Brain microvascular endothelial cell (primary cell): ENCODE data around the gene PGAM1.
"Not testable (repeated sequence)": the region's sequence is repeated elsewhere in the genome, so short reads cannot be mapped to it uniquely, and the experiment has no call there.

ENCODE experiments used
- DNase-seq: peaks from one replicate; pipeline ENCODE4 v3.0.0-alpha.2; 2020
- H3K27ac ChIP-seq: fragments of 250-450 bp; sonication (Bioruptor Pico); 2 replicates; pipeline ENCODE4 v1.5.1; 2020; ENCODE audit warnings: mild to moderate bottlenecking, moderate library complexity
- H3K27me3 ChIP-seq: fragments of 250-450 bp; sonication (Bioruptor Pico); replicated peaks from 2 replicates; pipeline ENCODE4 v1.5.1; 2020; ENCODE audit warnings: mild to moderate bottlenecking
- H3K36me3 ChIP-seq: fragments of 250-450 bp; sonication (Bioruptor Pico); replicated peaks from 2 replicates; pipeline ENCODE4 v1.5.1; 2020; ENCODE audit warnings: mild to moderate bottlenecking
- H3K4me3 ChIP-seq: 2 replicates; pipeline ENCODE4 v1.5.1; 2011; ENCODE audit warnings: low read depth, mild to moderate bottlenecking, control low read depth, low read length, moderate library complexity
- CTCF ChIP-seq: IDR thresholded peaks from 2 replicates; pipeline ENCODE4 v1.5.1; 2011; ENCODE audit warnings: low read depth, mild to moderate bottlenecking, moderate library complexity, low read length, control low read depth, inconsistent platforms; ENCODE audit errors: missing control alignments
- in situ Hi-C: cut with HindIII; loops from 2 replicates; pipeline ENCODE4 v1.10.0; 2017; ENCODE audit warnings: low sequenced_read_pairs, low pct_ligation_motif_present

Gene PGAM1

GRCh38 chr10:97411406-97411805 is 14.6 kb upstream of the PGAM1 start:
- no peak for TF ChIP-seq CTCF
- no peak overlapping the region for H3K27ac ChIP-seq
- H3K36me3 ChIP-seq: no peaks in the 10 kb centered on the region
- in situ Hi-C loops: no loop called here
- H3K27me3 ChIP-seq: no peaks in the 10 kb centered on the region
- peak; percentile 34 for DNase-seq
- no peak overlapping the region for H3K4me3 ChIP-seq

GRCh38 chr10:97412891-97413304 is 13.1 kb upstream of the PGAM1 start:
- Histone ChIP-seq H3K27me3 (no peaks in the 10 kb centered on the region), H3K27ac (no peak overlapping the region), H3K36me3 (no peaks in the 10 kb centered on the region), H3K4me3 (no peak overlapping the region)
- in situ Hi-C loops: no loop called here
- peak; percentile 12 for DNase-seq
- TF ChIP-seq CTCF: no peak

GRCh38 chr10:97416565-97416964 is 9.4 kb upstream of the PGAM1 start:
- TF ChIP-seq CTCF: no peak
- no peak overlapping the region for H3K4me3 ChIP-seq
- in situ Hi-C loops: no loop called here
- no peaks in the 10 kb centered on the region for H3K27me3 ChIP-seq
- no peaks in the 10 kb centered on the region for H3K36me3 ChIP-seq
- DNase-seq: no peak
- H3K27ac ChIP-seq: no peak overlapping the region

- DNase-seq, H3K27me3 ChIP-seq, in situ Hi-C loops, H3K4me3 ChIP-seq, H3K36me3 ChIP-seq: not testable (repeated sequence)
- peak overlapping the region; percentile 58 for H3K27ac ChIP-seq
These were observed 2.3 kb upstream of the PGAM1 start for GRCh38 chr10:97423757-97424098.

- Histone ChIP-seq H3K36me3 (peaks cover 27% of the 10 kb centered on the region), H3K4me3 (peak overlapping the region; percentile 92), H3K27ac (peak overlapping the region; percentile 59), H3K27me3 (no peaks in the 10 kb centered on the region)
- in situ Hi-C loops: no loop called here
- DNase-seq: peak; percentile 28
- TF ChIP-seq CTCF: no peak
These were observed 982 bp downstream of the PGAM1 start for GRCh38 chr10:97426776-97427570.

GRCh38 chr10:97427571-97428179 is 1.7 kb downstream of the PGAM1 start:
- no peak for TF ChIP-seq CTCF
- H3K27me3 ChIP-seq: no peaks in the 10 kb centered on the region
- peak overlapping the region; percentile 92 for H3K4me3 ChIP-seq
- peak overlapping the region; percentile 59 for H3K27ac ChIP-seq
- peaks cover 30% of the 10 kb centered on the region for H3K36me3 ChIP-seq
- DNase-seq: no peak
- in situ Hi-C loops: no loop called here
